HEK293 (cell line): ENCODE data around the gene PLGRKT.
"Not testable (repeated sequence)": the region's sequence is repeated elsewhere in the genome, so short reads cannot be mapped to it uniquely, and the experiment has no call there.

Experiments
- CTCF ChIA-PET: fragments of 350-600 bp; formaldehyde crosslinking; extraction: SDS; loops from one replicate; lab custom pipeline; 2021; ENCODE audit warnings: antibody characterized with exemption; lab: Yijun Ruan, JAX
- POLR2A ChIA-PET: fragments of 300-600 bp; formaldehyde crosslinking; extraction: SDS; loops from one replicate; lab custom pipeline; 2020; ENCODE audit warnings: antibody characterized with exemption, inconsistent platforms; lab: Yijun Ruan, JAX
- H3K27ac ChIP-seq: fragments of 200-500 bp; sonication (Bioruptor generic); 2 replicates; pipeline ENCODE4 v1.5.1; 2014; ENCODE audit warnings: low read depth, low read length, control low read depth, inconsistent platforms; ENCODE audit errors: extremely low read depth
- H3K36me3 ChIP-seq, 2 experiments: fragments of 200-500 bp in 1 of 2; sonication (Bioruptor generic) in 1 of 2; 1 replicate in 1 of 2; 2 replicates in 1 of 2; pipeline ENCODE4 v1.5.1; 2014 to 2017; ENCODE audit warnings: inconsistent platforms in 2 of 2, low read length in 2 of 2; ENCODE audit not compliant: control insufficient read depth in 2 of 2, insufficient read depth in 1 of 2
- H3K4me1 ChIP-seq: fragments of 200-500 bp; sonication (Bioruptor generic); 2 replicates; pipeline ENCODE4 v1.5.1; 2014; ENCODE audit warnings: mild to moderate bottlenecking, low read length, inconsistent platforms; ENCODE audit not compliant: control insufficient read depth, insufficient read depth
- H3K4me3 ChIP-seq: 2 replicates; pipeline ENCODE4 v1.5.1; 2011; ENCODE audit warnings: low read depth, mild to moderate bottlenecking, control low read depth, low read length, moderate library complexity
- H3K9me3 ChIP-seq: fragments of 200-500 bp; sonication (Bioruptor generic); 2 replicates; pipeline ENCODE4 v1.5.1; 2014; ENCODE audit warnings: low read depth, low read length, inconsistent platforms; ENCODE audit not compliant: control insufficient read depth, insufficient read depth
- HOXD13 ChIP-seq: sonication (generic); formaldehyde crosslinking; IDR thresholded peaks from 2 replicates; pipeline ENCODE4 v1.8.0; 2022; ENCODE audit warnings: missing genetic modification reagents, borderline replicate concordance
- KLF16 ChIP-seq: fragments of 450-650 bp; formaldehyde crosslinking; IDR thresholded peaks from 2 replicates; pipeline ENCODE4 v1.5.1; 2017; ENCODE audit warnings: missing biosample characterization, missing genetic modification characterization
- MEIS1 ChIP-seq: sonication (generic); formaldehyde crosslinking; IDR thresholded peaks from 2 replicates; pipeline ENCODE4 v1.8.1; 2022; ENCODE audit warnings: missing genetic modification reagents, mild to moderate bottlenecking, borderline replicate concordance
- SCRT1 ChIP-seq: fragments of 450-650 bp; formaldehyde crosslinking; IDR thresholded peaks from 2 replicates; pipeline ENCODE4 v1.5.1; 2016; ENCODE audit warnings: missing biosample characterization, missing genetic modification characterization, borderline replicate concordance
- SCRT2 ChIP-seq: fragments of 450-650 bp; formaldehyde crosslinking; IDR thresholded peaks from 2 replicates; pipeline ENCODE4 v1.5.1; 2016; ENCODE audit warnings: missing biosample characterization, missing genetic modification characterization
- TRIM28 ChIP-seq: IDR thresholded peaks from 2 replicates; pipeline ENCODE4 v1.6.1; 2011; ENCODE audit warnings: low read length, control low read depth, borderline replicate concordance
- YY1 ChIP-seq: fragments of 450-650 bp; formaldehyde crosslinking; IDR thresholded peaks from 2 replicates; pipeline ENCODE4 v1.5.1; 2018; ENCODE audit warnings: missing biosample characterization, missing genetic modification characterization
- ZBTB1 ChIP-seq: fragments of 450-650 bp; formaldehyde crosslinking; IDR thresholded peaks from 2 replicates; pipeline ENCODE4 v1.5.1; 2016; ENCODE audit warnings: missing biosample characterization, missing genetic modification characterization
- ZNF184 ChIP-seq: fragments of 450-650 bp; IDR thresholded peaks from 2 replicates; pipeline ENCODE4 v1.5.1; 2018; ENCODE audit warnings: missing biosample characterization, mild to moderate bottlenecking, missing genetic modification characterization
- ZNF23 ChIP-seq: fragments of 450-650 bp; formaldehyde crosslinking; IDR thresholded peaks from 2 replicates; pipeline ENCODE4 v1.5.1; 2016; ENCODE audit warnings: missing biosample characterization, missing genetic modification characterization, borderline replicate concordance
- ZNF529 ChIP-seq: fragments of 450-650 bp; formaldehyde crosslinking; IDR thresholded peaks from 2 replicates; pipeline ENCODE4 v1.5.1; 2017; ENCODE audit warnings: missing genetic modification characterization, missing biosample characterization; ENCODE audit not compliant: insufficient replicate concordance
- ZNF558 ChIP-seq: fragments of 450-650 bp; formaldehyde crosslinking; IDR thresholded peaks from 2 replicates; pipeline ENCODE4 v1.5.1; 2016; ENCODE audit warnings: missing biosample characterization, missing genetic modification characterization
- ZNF561 ChIP-seq: fragments of 450-650 bp; IDR thresholded peaks from 2 replicates; pipeline ENCODE4 v1.5.1; 2018; ENCODE audit warnings: missing biosample characterization, missing genetic modification characterization, borderline replicate concordance
- ZNF629 ChIP-seq: fragments of 450-650 bp; formaldehyde crosslinking; IDR thresholded peaks from 2 replicates; pipeline ENCODE4 v1.5.1; 2017; ENCODE audit warnings: missing biosample characterization, missing genetic modification characterization
- ZNF658 ChIP-seq: fragments of 450-650 bp; formaldehyde crosslinking; IDR thresholded peaks from 2 replicates; pipeline ENCODE4; 2016; ENCODE audit warnings: missing biosample characterization, missing genetic modification characterization
- ZNF677 ChIP-seq: fragments of 450-650 bp; IDR thresholded peaks from 2 replicates; pipeline ENCODE4 v1.5.0; 2018; ENCODE audit warnings: missing biosample characterization, mild to moderate bottlenecking, missing genetic modification characterization, moderate library complexity
- ZNF747 ChIP-seq: fragments of 450-650 bp; formaldehyde crosslinking; IDR thresholded peaks from 2 replicates; pipeline ENCODE4 v1.5.1; 2016; ENCODE audit warnings: missing biosample characterization, missing genetic modification characterization
- ZNF768 ChIP-seq: fragments of 450-650 bp; formaldehyde crosslinking; IDR thresholded peaks from 2 replicates; pipeline ENCODE4 v1.5.1; 2018; ENCODE audit warnings: missing biosample characterization, mild to moderate bottlenecking, missing genetic modification characterization
- ZNF791 ChIP-seq: fragments of 450-650 bp; formaldehyde crosslinking; IDR thresholded peaks from 2 replicates; pipeline ENCODE4 v1.5.1; 2016; ENCODE audit warnings: missing biosample characterization, missing genetic modification characterization
- TF ChIP-seq, protein P1 (sequence below): fragments of 450-650 bp; formaldehyde crosslinking; conservative IDR thresholded peaks from 2 replicates; pipeline ENCODE4 v1.5.1; 2016; ENCODE audit warnings: low read depth, missing biosample characterization, missing genetic modification characterization

Gene PLGRKT

DNA sequence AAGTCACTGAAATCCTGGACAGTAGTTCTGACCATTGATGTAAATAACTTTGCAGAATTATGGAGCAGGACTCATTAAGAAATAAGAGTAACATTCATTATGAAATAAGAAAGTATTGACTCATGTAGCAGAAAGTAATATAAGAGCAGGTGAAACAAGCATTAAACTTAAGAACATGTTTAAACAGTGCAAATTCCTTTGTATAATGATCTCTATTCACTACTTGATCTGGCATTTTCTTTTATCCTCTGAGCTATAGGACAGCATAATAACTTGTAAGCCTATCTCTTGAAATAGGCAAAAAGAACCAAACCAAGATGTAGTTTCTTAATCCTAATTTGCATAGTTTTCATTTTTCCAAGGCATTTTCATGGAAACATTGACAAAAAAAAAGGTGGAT, 42.3 kb downstream of the PLGRKT start:
- ChIA-PET POLR2A (no interaction called here), CTCF (no interaction called here)
- H3K4me3 ChIP-seq: no peak overlapping the region
- H3K4me1 ChIP-seq: no peaks in the 10 kb centered on the region
- H3K27ac ChIP-seq: no peak overlapping the region
- H3K9me3 ChIP-seq: no peaks in the 10 kb centered on the region
- H3K36me3 ChIP-seq: no peaks in the 10 kb centered on the region
- TF ChIP-seq ZNF747 (tag by site-specific recombination) (no peak), MEIS1 (CRISPR knock-in tag) (no peak), ZNF558 (tag by site-specific recombination) (no peak)
- TF ChIP-seq, all 188 proteins: peak for 0

DNA sequence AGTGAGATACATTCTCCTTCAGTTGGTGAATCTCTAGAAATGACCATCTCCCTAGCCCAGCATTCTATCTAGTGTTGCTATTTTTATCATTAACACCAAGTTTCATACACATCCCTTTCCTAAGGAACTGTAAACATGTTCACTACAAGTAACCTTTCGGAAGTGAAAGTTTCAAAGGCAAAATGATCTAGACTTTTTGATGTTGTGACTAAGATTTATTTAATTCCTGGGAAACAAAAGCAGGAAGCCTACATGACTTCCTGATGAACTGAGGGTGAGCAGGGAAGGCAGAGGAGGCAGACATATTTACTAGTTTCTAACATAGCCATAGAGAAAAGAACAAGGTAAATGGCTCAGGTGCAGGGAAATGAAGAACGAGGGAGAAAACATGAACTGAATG, 43.7 kb downstream of the PLGRKT start:
- H3K4me3 ChIP-seq, H3K27ac ChIP-seq, H3K4me1 ChIP-seq, H3K9me3 ChIP-seq, POLR2A ChIA-PET, H3K36me3 ChIP-seq: not testable (repeated sequence)
- CTCF ChIA-PET: interaction anchor here (0.7 kb wide), 1 partner anchor 367 kb away, joined by 3 read pairs; no protein-coding TSS in a partner anchor

DNA sequence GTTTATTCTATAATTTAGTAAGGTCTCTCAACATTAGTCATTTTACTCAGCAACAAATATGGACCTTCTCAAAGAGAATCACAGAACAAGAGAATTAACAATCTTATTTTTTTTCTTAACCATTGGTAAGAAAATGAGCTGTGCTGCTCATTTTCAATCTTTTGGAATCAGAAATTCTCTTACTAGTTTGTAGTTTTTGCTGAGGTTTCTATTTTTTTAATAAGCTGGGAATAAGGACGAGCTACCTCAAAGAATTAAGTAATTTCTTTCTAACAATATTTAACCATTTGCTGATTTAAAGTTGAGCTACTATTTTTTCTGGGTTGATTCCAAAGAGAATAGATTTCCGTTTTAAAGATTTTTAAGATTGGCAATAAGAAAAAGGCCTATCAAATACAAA, 44.2 kb downstream of the PLGRKT start:
- Histone ChIP-seq H3K9me3 (no peaks in the 10 kb centered on the region), H3K4me3 (no peak overlapping the region), H3K27ac (no peak overlapping the region), H3K4me1 (no peaks in the 10 kb centered on the region), H3K36me3 (no peaks in the 10 kb centered on the region)
- TF ChIP-seq, protein P1, sequence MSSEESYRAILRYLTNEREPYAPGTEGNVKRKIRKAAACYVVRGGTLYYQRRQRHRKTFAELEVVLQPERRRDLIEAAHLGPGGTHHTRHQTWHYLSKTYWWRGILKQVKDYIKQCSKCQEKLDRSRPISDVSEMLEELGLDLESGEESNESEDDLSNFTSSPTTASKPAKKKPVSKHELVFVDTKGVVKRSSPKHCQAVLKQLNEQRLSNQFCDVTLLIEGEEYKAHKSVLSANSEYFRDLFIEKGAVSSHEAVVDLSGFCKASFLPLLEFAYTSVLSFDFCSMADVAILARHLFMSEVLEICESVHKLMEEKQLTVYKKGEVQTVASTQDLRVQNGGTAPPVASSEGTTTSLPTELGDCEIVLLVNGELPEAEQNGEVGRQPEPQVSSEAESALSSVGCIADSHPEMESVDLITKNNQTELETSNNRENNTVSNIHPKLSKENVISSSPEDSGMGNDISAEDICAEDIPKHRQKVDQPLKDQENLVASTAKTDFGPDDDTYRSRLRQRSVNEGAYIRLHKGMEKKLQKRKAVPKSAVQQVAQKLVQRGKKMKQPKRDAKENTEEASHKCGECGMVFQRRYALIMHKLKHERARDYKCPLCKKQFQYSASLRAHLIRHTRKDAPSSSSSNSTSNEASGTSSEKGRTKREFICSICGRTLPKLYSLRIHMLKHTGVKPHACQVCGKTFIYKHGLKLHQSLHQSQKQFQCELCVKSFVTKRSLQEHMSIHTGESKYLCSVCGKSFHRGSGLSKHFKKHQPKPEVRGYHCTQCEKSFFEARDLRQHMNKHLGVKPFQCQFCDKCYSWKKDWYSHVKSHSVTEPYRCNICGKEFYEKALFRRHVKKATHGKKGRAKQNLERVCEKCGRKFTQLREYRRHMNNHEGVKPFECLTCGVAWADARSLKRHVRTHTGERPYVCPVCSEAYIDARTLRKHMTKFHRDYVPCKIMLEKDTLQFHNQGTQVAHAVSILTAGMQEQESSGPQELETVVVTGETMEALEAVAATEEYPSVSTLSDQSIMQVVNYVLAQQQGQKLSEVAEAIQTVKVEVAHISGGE (tag by site-specific recombination): no peak
- no peak for TF ChIP-seq ZNF184 (tag by site-specific recombination)
- TF ChIP-seq ZNF677: no peak
- no peak for TF ChIP-seq ZNF629 (tag by site-specific recombination)
- no peak for TF ChIP-seq YY1 (tag by site-specific recombination)
- no peak for TF ChIP-seq HOXD13 (CRISPR knock-in tag)
- TF ChIP-seq SCRT1 (tag by site-specific recombination): no peak
- TF ChIP-seq ZNF23 (tag by site-specific recombination): no peak
- no peak for TF ChIP-seq KLF16 (tag by site-specific recombination)
- no peak for TF ChIP-seq ZNF791 (tag by site-specific recombination)
- no peak for TF ChIP-seq ZNF561
- no peak for TF ChIP-seq ZNF658
- POLR2A ChIA-PET: no interaction called here
- CTCF ChIA-PET: interaction anchor here (0.7 kb wide), 2 partner anchors 10 to 367 kb away, joined by 3 read pairs; no protein-coding TSS in a partner anchor

DNA sequence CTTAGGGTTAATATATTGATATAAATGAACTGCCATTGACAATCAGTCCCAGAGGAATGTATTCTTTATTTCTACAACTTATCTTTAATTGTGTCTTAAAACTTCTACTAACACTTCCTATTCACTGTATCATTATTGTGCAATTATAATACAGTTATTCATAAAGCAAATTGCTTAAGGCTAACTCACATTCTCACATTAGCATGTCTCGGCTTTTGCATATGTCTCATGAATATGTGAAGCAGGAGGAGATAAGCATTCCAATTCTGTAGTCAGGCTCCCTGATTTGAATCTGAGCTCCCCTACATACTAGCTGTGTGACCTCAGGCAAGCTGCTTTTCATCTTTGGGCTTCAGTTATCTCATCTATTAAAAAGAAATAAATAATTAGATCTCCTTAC, 45.4 kb downstream of the PLGRKT start:
- Histone ChIP-seq H3K4me3 (no peak overlapping the region), H3K27ac (no peak overlapping the region), H3K4me1 (no peaks in the 10 kb centered on the region), H3K36me3 (no peaks in the 10 kb centered on the region), H3K9me3 (no peaks in the 10 kb centered on the region)
- TF ChIP-seq ZNF768: no peak
- no peak for TF ChIP-seq SCRT2 (tag by site-specific recombination)
- TF ChIP-seq ZNF629 (tag by site-specific recombination): no peak
- TF ChIP-seq TRIM28: no peak
- no peak for TF ChIP-seq ZBTB1 (tag by site-specific recombination)
- no peak for TF ChIP-seq ZNF529 (tag by site-specific recombination)
- CTCF ChIA-PET: no interaction called here
- POLR2A ChIA-PET: no interaction called here
